HCT116 (cell line): ENCODE results near the gene GRM8. TPM values are rescaled to one million over a fixed set of nuclear protein-coding genes. Genes with fewer than 3 reads are reported as not detected.

Source experiments
- ATAC-seq: fragments of 200-7000 bp; cut with Tn5 transposase; 2 replicates; pipeline ENCODE4 v1.9.1; 2020; ENCODE audit warnings: mild to moderate bottlenecking, moderate library complexity
- BruUV-seq: library from RNA; stranded (reverse); fragments of 400-500 nt; replicated peaks from 2 replicates; lab custom pipeline; 2021; lab: Mats Ljungman, UMichigan
- CTCF ChIA-PET: fragments of 300-600 bp; sonication (Branson Sonifier 250); formaldehyde crosslinking; loops from one replicate; lab custom pipeline; 2021; ENCODE audit warnings: antibody characterized with exemption; lab: Charles Lee
- POLR2A ChIA-PET: fragments of 300-600, 350-600 bp; sonication (Branson Sonifier 250); formaldehyde crosslinking; loops from one replicate; lab custom pipeline; 2021; ENCODE audit warnings: antibody characterized with exemption; lab: Charles Lee
- RAD21 ChIA-PET, 2 experiments: fragments of 300-600 bp; sonication (Branson Sonifier 250); formaldehyde crosslinking; loops; one replicate each; lab custom pipeline; 2023; ENCODE audit warnings: low total read pairs in 2 of 2; ENCODE audit not compliant: uncharacterized antibody in 2 of 2, unreplicated experiment in 2 of 2, low non-redundant PET in 1 of 2; lab: Charles Lee
- DNase-seq: peaks from one replicate; pipeline ENCODE4 v3.0.0-alpha.2; 2010; ENCODE audit warnings: low read depth, low spot score
- H2AFZ ChIP-seq: fragments of 200-600 bp; shearing (Covaris generic), sonication (generic); 2 replicates; pipeline ENCODE4 v1.6.1; 2017; ENCODE audit warnings: low read depth, mixed run types, mixed read lengths, antibody characterized with exemption, low read length; ENCODE audit not compliant: poor library complexity, severe bottlenecking
- H3K27ac ChIP-seq: 2 replicates; pipeline ENCODE4 v1.5.1; 2012; ENCODE audit warnings: low read depth, low read length
- H3K27me3 ChIP-seq: fragments of 200-600 bp; sonication (generic); 2 replicates; pipeline ENCODE4 v1.6.1; 2016; ENCODE audit warnings: mixed run types, low read length, mixed read lengths; ENCODE audit not compliant: insufficient read depth
- H3K36me3 ChIP-seq, 2 experiments: fragments of 200-500 bp in 1 of 2; fragments of 200-600 bp in 1 of 2; sonication (Bioruptor generic) in 1 of 2; sonication (generic) in 1 of 2; 2 replicates each; pipeline versions ENCODE4 v1.5.1 to v1.6.1; 2014 to 2016; ENCODE audit warnings: low read length in 2 of 2, inconsistent platforms in 1 of 2, mixed read lengths in 1 of 2, mixed run types in 1 of 2; ENCODE audit not compliant: insufficient read depth in 2 of 2, control insufficient read depth in 1 of 2
- H3K4me1 ChIP-seq, 2 experiments: fragments of 200-600 bp in 1 of 2; sonication (generic) in 1 of 2; 2 replicates each; pipeline versions ENCODE4 v1.5.1 to v1.6.1; 2012 to 2017; ENCODE audit warnings: low read length in 2 of 2, inconsistent platforms in 1 of 2, mild to moderate bottlenecking in 1 of 2, mixed read lengths in 1 of 2, mixed run types in 1 of 2, moderate library complexity in 1 of 2; ENCODE audit not compliant: insufficient read depth in 2 of 2, control insufficient read depth in 1 of 2
- H3K4me2 ChIP-seq: fragments of 200-600 bp; sonication (generic); 2 replicates; pipeline ENCODE4 v1.6.1; 2017; ENCODE audit warnings: mixed run types, low read length, mixed read lengths
- H3K4me3 ChIP-seq, 2 experiments: fragments of 200-600 bp in 1 of 2; sonication (generic) in 1 of 2; replicated peaks in 1 of 2; 2 replicates each; pipeline ENCODE4 v1.5.1; 2011 to 2016; ENCODE audit warnings: low read length in 2 of 2, control low read depth in 1 of 2, low read depth in 1 of 2, mild to moderate bottlenecking in 1 of 2, mixed read lengths in 1 of 2, mixed run types in 1 of 2
- H3K79me2 ChIP-seq: fragments of 200-600 bp; sonication (generic); 2 replicates; pipeline ENCODE4 v1.6.1; 2017; ENCODE audit warnings: mild to moderate bottlenecking, mixed run types, low read length, moderate library complexity, mixed read lengths; ENCODE audit not compliant: insufficient read depth
- H3K9ac ChIP-seq: fragments of 200-600 bp; sonication (generic); 2 replicates; pipeline ENCODE4 v1.6.1; 2016; ENCODE audit warnings: low read length, mixed read lengths
- H3K9me2 ChIP-seq: fragments of 200-600 bp; sonication (generic), shearing (Covaris generic); 2 replicates; pipeline ENCODE4 v1.6.1; 2017; ENCODE audit warnings: mixed run types, mild to moderate bottlenecking, moderate library complexity; ENCODE audit not compliant: insufficient read depth
- H3K9me3 ChIP-seq, 2 experiments: fragments of 200-500 bp in 1 of 2; fragments of 200-600 bp in 1 of 2; sonication (Bioruptor generic) in 1 of 2; sonication (generic) in 1 of 2; 2 replicates each; pipeline ENCODE4 v1.6.1; 2014 to 2017; ENCODE audit warnings: low read length in 2 of 2, mixed read lengths in 2 of 2, inconsistent platforms in 1 of 2, low read depth in 1 of 2, mild to moderate bottlenecking in 1 of 2, mixed run types in 1 of 2, moderate library complexity in 1 of 2; ENCODE audit not compliant: control insufficient read depth in 1 of 2, insufficient read depth in 1 of 2
- H4K20me1 ChIP-seq: fragments of 200-600 bp; sonication (generic), shearing (Covaris generic); 2 replicates; pipeline ENCODE4 v1.6.1; 2017; ENCODE audit warnings: mixed run types, mild to moderate bottlenecking, moderate library complexity; ENCODE audit not compliant: insufficient read depth
- ATF3 ChIP-seq: IDR thresholded peaks from 2 replicates; pipeline ENCODE4 v1.6.1; 2012
- CBX3 ChIP-seq: IDR thresholded peaks from 2 replicates; pipeline ENCODE4 v1.6.1; 2012; ENCODE audit warnings: low read depth
- CTCF ChIP-seq, 3 experiments: fragments of 200-600 bp in 1 of 3; sonication (generic) in 1 of 3; IDR thresholded peaks in 2 of 3; conservative IDR thresholded peaks in 1 of 3; 2 replicates each; pipeline ENCODE4 v1.5.1; 2012 to 2017; ENCODE audit warnings: low read depth in 2 of 3, low read length in 2 of 3, antibody characterized with exemption in 1 of 3, borderline replicate concordance in 1 of 3, control low read depth in 1 of 3, mild to moderate bottlenecking in 1 of 3, mixed read lengths in 1 of 3, mixed run types in 1 of 3, moderate library complexity in 1 of 3; ENCODE audit not compliant: insufficient read depth in 1 of 3
- EGR1 ChIP-seq: IDR thresholded peaks from 2 replicates; pipeline ENCODE4 v1.6.1; 2012; ENCODE audit warnings: low read depth
- ELF1 ChIP-seq: IDR thresholded peaks from 2 replicates; pipeline ENCODE4 v1.6.1; 2012; ENCODE audit warnings: low read depth, borderline replicate concordance
- EZH2 ChIP-seq: fragments of 200-600 bp; sonication (generic); IDR thresholded peaks from 2 replicates; pipeline ENCODE4 v1.6.1; 2017; ENCODE audit warnings: antibody characterized with exemption, mixed run types
- FOSL1 ChIP-seq: IDR thresholded peaks from 2 replicates; pipeline ENCODE4 v1.6.1; 2012; ENCODE audit warnings: low read depth
- MAX ChIP-seq: IDR thresholded peaks from 2 replicates; pipeline ENCODE4 v1.6.1; 2012
- POLR2A ChIP-seq: IDR thresholded peaks from 2 replicates; pipeline ENCODE4 v1.7.0; 2011; ENCODE audit warnings: borderline replicate concordance; ENCODE audit not compliant: insufficient read depth, insufficient read length; ENCODE audit errors: extremely low read depth
- RAD21 ChIP-seq: IDR thresholded peaks from 2 replicates; pipeline ENCODE4 v1.6.1; 2012; ENCODE audit warnings: low read depth, mild to moderate bottlenecking
- REST ChIP-seq: IDR thresholded peaks from 2 replicates; pipeline ENCODE4 v1.6.1; 2012; ENCODE audit warnings: low read depth
- SP1 ChIP-seq: IDR thresholded peaks from 2 replicates; pipeline ENCODE4 v1.6.1; 2012; ENCODE audit warnings: low read depth
- SRF ChIP-seq: IDR thresholded peaks from 2 replicates; pipeline ENCODE4 v1.6.1; 2012; ENCODE audit warnings: low read depth
- TCF7L2 ChIP-seq: IDR thresholded peaks from 2 replicates; pipeline ENCODE4 v1.7.0; 2011; ENCODE audit warnings: borderline replicate concordance, inconsistent platforms; ENCODE audit not compliant: insufficient read depth, insufficient read length; ENCODE audit errors: extremely low read depth
- ZFX ChIP-seq: fragments of 450-650 bp; IDR thresholded peaks from 2 replicates; pipeline ENCODE4 v1.6.1; 2017
- ZNF274 ChIP-seq: fragments of 200-500 bp; sonication (Bioruptor generic); IDR thresholded peaks from 2 replicates; pipeline ENCODE4 v1.6.1; 2014; ENCODE audit warnings: mild to moderate bottlenecking, low read depth, low read length, inconsistent platforms
- intact Hi-C: fragments of 100-400 bp; cut with micrococcal nuclease; formaldehyde crosslinking; loops from 2 replicates; pipeline ENCODE4 v1.10.0; 2022
- total RNA-seq: library from RNA; stranded (reverse); gene quantifications from one replicate; pipeline ENCODE4 v1.2.1, GENCODE V29; 2021; ENCODE audit not compliant: unreplicated experiment

The GRM8 gene
- total RNA-seq, 1 experiment from 2014 or later: 0.05 TPM

- no peak overlapping the region for H2AFZ ChIP-seq
- RAD21 ChIA-PET: no interaction called here
- no peak overlapping the region for H3K4me2 ChIP-seq
- H3K9ac ChIP-seq: no peak overlapping the region
- no TSS peak for BruUV-seq
- POLR2A ChIA-PET: no interaction called here
- H3K27me3 ChIP-seq: peaks cover 57% of the 10 kb centered on the region
- no peak overlapping the region for H3K4me3 ChIP-seq
- no peak for ATAC-seq
- no peaks in the 10 kb centered on the region for H3K9me3 ChIP-seq
- H4K20me1 ChIP-seq: no peaks in the 10 kb centered on the region
- H3K4me1 ChIP-seq: no peaks in the 10 kb centered on the region
- CTCF ChIA-PET: no interaction called here
- H3K27ac ChIP-seq: no peak overlapping the region
- no peaks in the 10 kb centered on the region for H3K9me2 ChIP-seq
- no peak for DNase-seq
- no peaks in the 10 kb centered on the region for H3K79me2 ChIP-seq
- H3K36me3 ChIP-seq: no peaks in the 10 kb centered on the region
- no peak for TF ChIP-seq MAX
- TF ChIP-seq SP1: no peak
- no peak for TF ChIP-seq REST
- TF ChIP-seq FOSL1: no peak
- TF ChIP-seq RAD21: no peak
- intact Hi-C loops: no loop called here
Measured at GRCh38 chr7:127214956-127215718, 37.6 kb downstream of the GRM8 start.

GRCh38 chr7:127209886-127210285, 42.9 kb downstream of the GRM8 start:
- Histone ChIP-seq H3K27ac (no peak overlapping the region), H3K9me2 (no peaks in the 10 kb centered on the region), H3K4me3 (no peak overlapping the region), H3K9me3 (no peaks in the 10 kb centered on the region), H3K4me2 (no peak overlapping the region), H3K36me3 (no peaks in the 10 kb centered on the region), H3K9ac (no peak overlapping the region), H3K4me1 (no peaks in the 10 kb centered on the region), H3K27me3 (peaks cover 66% of the 10 kb centered on the region), H4K20me1 (no peaks in the 10 kb centered on the region; the same call in 1 of the 2 replicates), H2AFZ (no peak overlapping the region), H3K79me2 (no peaks in the 10 kb centered on the region)
- no TSS peak for BruUV-seq
- intact Hi-C loops: no loop called here
- ChIA-PET CTCF (no interaction called here), RAD21 (no interaction called here), POLR2A (no interaction called here)
- DNase-seq: no peak
- ATAC-seq: no peak
- no peak for TF ChIP-seq ELF1
- no peak for TF ChIP-seq EGR1
- no peak for TF ChIP-seq EZH2
- TF ChIP-seq POLR2A: no peak
- TF ChIP-seq SRF: no peak
- TF ChIP-seq SP1: no peak
- TF ChIP-seq ZFX: no peak
- no peak for TF ChIP-seq CTCF (IDR thresholded peaks at IDR 0.05 in 2 of 3, conservative IDR thresholded peaks at IDR 0.05 in 1 of 3; ENCODE audit: borderline replicate concordance in 1 of 3, insufficient read depth in 1 of 3, low read depth in 2 of 3, low read length in 2 of 3)
- no peak for TF ChIP-seq RAD21
- TF ChIP-seq TCF7L2: no peak
- no peak for TF ChIP-seq ZNF274
- TF ChIP-seq CBX3: no peak
- TF ChIP-seq ATF3: no peak
